SU-DHL-6 (cell line): ENCODE results near the gene MED29.

ENCODE experiments used
- CTCF ChIP-seq: fragments of 200-600 bp; sonication (generic); IDR thresholded peaks from one replicate; pipeline ENCODE4 v1.5.1; 2017; ENCODE audit warnings: antibody characterized with exemption, mild to moderate bottlenecking, low read length, moderate library complexity; ENCODE audit not compliant: insufficient read depth, poor library complexity, severe bottlenecking
- EZH2phosphoT487 ChIP-seq: fragments of 200-600 bp; sonication (generic), shearing (Covaris generic); conservative IDR thresholded peaks from 2 replicates; pipeline ENCODE4 v1.6.1; 2018; ENCODE audit warnings: mild to moderate bottlenecking, antibody characterized with exemption, low read length, moderate library complexity, mixed read lengths

GRCh38 chr19:39432677-39433025 lies 41.5 kb downstream of the MED29 start:
- TF ChIP-seq CTCF (no peak), EZH2phosphoT487 (no peak)
